Liver (tissue), 9 donors: ENCODE data around the gene FOXO1. TPM values are rescaled to one million over a fixed set of nuclear protein-coding genes. Genes with fewer than 3 reads are reported as not detected.

Source experiments
- DNase-seq: peaks from one replicate; pipeline ENCODE4 v3.0.0-alpha.2; 2017; ENCODE audit warnings: low spot score
- H3K27ac ChIP-seq, 2 donors: one replicate each; pipeline ENCODE4 v1.7.0; 2013; ENCODE audit warnings: inconsistent platforms in 2 of 2, low read length in 2 of 2, control low read depth in 1 of 2, low read depth in 1 of 2, mild to moderate bottlenecking in 1 of 2
- H3K27me3 ChIP-seq, 4 donors: one replicate each; pipeline versions ENCODE4 v1.6.1 to v1.7.0; 2013; ENCODE audit warnings: low read length in 3 of 4, inconsistent platforms in 1 of 4, mild to moderate bottlenecking in 1 of 4, moderate library complexity in 1 of 4; ENCODE audit not compliant: control insufficient read depth in 4 of 4, insufficient read depth in 4 of 4
- H3K36me3 ChIP-seq, 4 donors: one replicate each; pipeline versions ENCODE4 v1.6.1 to v1.7.0; 2013; ENCODE audit warnings: low read length in 3 of 4, mild to moderate bottlenecking in 3 of 4, low read depth in 1 of 4, moderate library complexity in 1 of 4; ENCODE audit not compliant: control insufficient read depth in 4 of 4, insufficient read depth in 3 of 4
- H3K4me1 ChIP-seq, 4 donors: one replicate each; pipeline versions ENCODE4 v1.6.1 to v1.7.0; 2013; ENCODE audit warnings: low read length in 3 of 4, mild to moderate bottlenecking in 3 of 4, moderate library complexity in 1 of 4; ENCODE audit not compliant: control insufficient read depth in 4 of 4, insufficient read depth in 4 of 4
- H3K4me3 ChIP-seq, 3 donors: one replicate each; pipeline versions ENCODE4 v1.6.1 to v1.7.0; 2013; ENCODE audit warnings: low read length in 3 of 3, control low read depth in 1 of 3, low read depth in 1 of 3, mild to moderate bottlenecking in 1 of 3
- H3K9ac ChIP-seq, 2 donors: one replicate each; pipeline ENCODE4 v1.7.0; 2013; ENCODE audit warnings: low read length in 2 of 2, mild to moderate bottlenecking in 2 of 2, moderate library complexity in 2 of 2, control low read depth in 1 of 2, low read depth in 1 of 2
- H3K9me3 ChIP-seq, 4 donors: one replicate each; pipeline versions ENCODE4 v1.6.1 to v1.7.0; 2013; ENCODE audit warnings: low read length in 3 of 4; ENCODE audit not compliant: control insufficient read depth in 4 of 4
- EGR1 ChIP-seq, 2 donors: IDR thresholded peaks; 2 replicates each; pipeline ENCODE4 v1.6.1; 2016 to 2018; ENCODE audit warnings: antibody characterized with exemption in 2 of 2, low read depth in 2 of 2
- FOXA1 ChIP-seq: IDR thresholded peaks from 2 replicates; pipeline ENCODE4 v1.6.1; 2016; ENCODE audit warnings: antibody characterized with exemption
- FOXA2 ChIP-seq: IDR thresholded peaks from 2 replicates; pipeline ENCODE4 v1.6.1; 2016; ENCODE audit warnings: antibody characterized with exemption
- GABPA ChIP-seq, 2 donors: IDR thresholded peaks in 1 of 2; conservative IDR thresholded peaks in 1 of 2; 2 replicates each; pipeline ENCODE4 v1.6.1; 2016; ENCODE audit warnings: antibody characterized with exemption in 2 of 2, mild to moderate bottlenecking in 1 of 2, moderate library complexity in 1 of 2
- HNF4A ChIP-seq, 2 donors: conservative IDR thresholded peaks; 2 replicates each; pipeline ENCODE4 v1.6.1; 2016; ENCODE audit warnings: antibody characterized with exemption in 2 of 2, mild to moderate bottlenecking in 2 of 2
- HNF4G ChIP-seq: IDR thresholded peaks from 2 replicates; pipeline ENCODE4 v1.6.1; 2016; ENCODE audit warnings: antibody characterized with exemption
- JUND ChIP-seq, 2 donors: IDR thresholded peaks; 2 replicates each; pipeline ENCODE4 v1.6.1; 2016; ENCODE audit warnings: antibody characterized with exemption in 2 of 2
- RAD21 ChIP-seq, 2 donors: IDR thresholded peaks; 2 replicates each; pipeline ENCODE4 v1.6.1; 2016; ENCODE audit warnings: antibody characterized with exemption in 2 of 2, mild to moderate bottlenecking in 2 of 2
- RXRA ChIP-seq, 2 donors: IDR thresholded peaks; 2 replicates each; pipeline ENCODE4 v1.6.1; 2017 to 2018; ENCODE audit warnings: antibody characterized with exemption in 2 of 2, mild to moderate bottlenecking in 1 of 2
- SP1 ChIP-seq: IDR thresholded peaks from 2 replicates; pipeline ENCODE4 v1.6.1; 2018; ENCODE audit warnings: antibody characterized with exemption, mild to moderate bottlenecking
- TAF1 ChIP-seq: conservative IDR thresholded peaks from 2 replicates; pipeline ENCODE4 v1.6.1; 2016; ENCODE audit warnings: antibody characterized with exemption, mild to moderate bottlenecking
- YY1 ChIP-seq: IDR thresholded peaks from 2 replicates; pipeline ENCODE4 v1.6.1; 2016; ENCODE audit warnings: antibody characterized with exemption, mild to moderate bottlenecking
- WGBS: extraction: QIAGEN DNeasy Blood & Tissue Kit; methylation state at CpG from one replicate; pipeline ENCODE4 v1.1.7; 2013; 5-methylcytosine and 5-hydroxymethylcytosine counted together
- polyA plus RNA-seq, 2 donors: library from polyadenylated mRNA; stranded (reverse) in 1 of 2; unstranded in 1 of 2; fragments of 200-250 nt in 1 of 2; fragments of >200 nt in 1 of 2; fragmentation: Nextera tagmentation in 1 of 2; extraction: Ambion mirVana in 1 of 2; gene quantifications; one replicate each; pipeline versions ENCODE4 v1.2.1 to v1.2.3, GENCODE V29; 2013 to 2015
- total RNA-seq, 2 donors: library from RNA; depleted of rRNA; stranded (reverse); fragments of >200 nt; gene quantifications; one replicate each; pipeline ENCODE4 v1.2.3, GENCODE V29; 2014
- TF ChIP-seq, protein P1 (sequence below): IDR thresholded peaks from 2 replicates; pipeline ENCODE4 v1.6.1; 2016; ENCODE audit warnings: antibody characterized with exemption
- TF ChIP-seq, protein P2 (sequence below): fragments of 150-350 bp; IDR thresholded peaks from 2 replicates; pipeline ENCODE4 v1.5.1; 2017; ENCODE audit warnings: improper control_type of control experiment, low read depth, low read length; ENCODE audit not compliant: missing input control
- TF ChIP-seq, protein P3 (sequence below): IDR thresholded peaks from 2 replicates; pipeline ENCODE4 v1.6.1; 2016; ENCODE audit warnings: antibody characterized with exemption
- TF ChIP-seq, protein P4 (sequence below): IDR thresholded peaks from 2 replicates; pipeline ENCODE4 v1.6.1; 2016; ENCODE audit warnings: antibody characterized with exemption, mild to moderate bottlenecking
- TF ChIP-seq, protein P5 (sequence below): IDR thresholded peaks from 2 replicates; pipeline ENCODE4 v1.6.1; 2016; ENCODE audit warnings: antibody characterized with exemption
- donor health status: healthy.
- donor health status: healthy.
- donor health status: healthy.
- donor health status: healthy.
- donor health status: healthy.

FOXO1 gene
- total and polyA plus RNA-seq, 4 donors: 5.4 to 23.6 (median 8.6) TPM

DNA sequence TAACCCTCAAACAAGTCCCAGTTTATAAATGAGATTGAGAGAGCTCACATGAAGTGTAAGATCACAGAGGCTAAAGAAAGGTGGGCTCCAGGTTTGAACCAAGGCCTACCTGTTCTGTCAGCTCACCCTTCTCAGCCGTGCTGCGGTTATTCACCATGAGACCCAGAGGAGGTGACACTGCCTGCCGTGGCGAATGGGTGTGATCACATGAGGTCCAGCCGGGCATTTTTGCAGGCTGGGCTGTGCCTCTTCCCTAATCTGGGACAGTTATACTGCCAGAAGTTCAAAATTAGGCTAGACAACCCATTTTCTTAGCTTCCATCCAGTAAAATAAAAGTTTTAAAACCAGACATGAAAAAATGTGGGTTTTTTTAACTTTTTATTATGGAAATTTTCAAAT, 146.8 kb downstream of the FOXO1 start:
- WGBS: 66% methylated on average over 5 of the region's 5 CpGs
- Histone ChIP-seq H3K4me3 (no peak overlapping the region), H3K9ac (no peak overlapping the region), H3K36me3 (no peaks in the 10 kb centered on the region), H3K27ac (no peak overlapping the region), H3K27me3 (no peaks in the 10 kb centered on the region), H3K4me1 (peaks cover 0 to 11% (median 2%) of the 10 kb centered on the region in 4 donors), H3K9me3 (no peaks in the 10 kb centered on the region)
- TF ChIP-seq, protein P1, sequence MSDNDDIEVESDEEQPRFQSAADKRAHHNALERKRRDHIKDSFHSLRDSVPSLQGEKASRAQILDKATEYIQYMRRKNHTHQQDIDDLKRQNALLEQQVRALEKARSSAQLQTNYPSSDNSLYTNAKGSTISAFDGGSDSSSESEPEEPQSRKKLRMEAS: no peak
- TF ChIP-seq SP1 (no peak), RXRA (IDR thresholded peaks at IDR 0.05) (no peak)
- TF ChIP-seq, protein P2, sequence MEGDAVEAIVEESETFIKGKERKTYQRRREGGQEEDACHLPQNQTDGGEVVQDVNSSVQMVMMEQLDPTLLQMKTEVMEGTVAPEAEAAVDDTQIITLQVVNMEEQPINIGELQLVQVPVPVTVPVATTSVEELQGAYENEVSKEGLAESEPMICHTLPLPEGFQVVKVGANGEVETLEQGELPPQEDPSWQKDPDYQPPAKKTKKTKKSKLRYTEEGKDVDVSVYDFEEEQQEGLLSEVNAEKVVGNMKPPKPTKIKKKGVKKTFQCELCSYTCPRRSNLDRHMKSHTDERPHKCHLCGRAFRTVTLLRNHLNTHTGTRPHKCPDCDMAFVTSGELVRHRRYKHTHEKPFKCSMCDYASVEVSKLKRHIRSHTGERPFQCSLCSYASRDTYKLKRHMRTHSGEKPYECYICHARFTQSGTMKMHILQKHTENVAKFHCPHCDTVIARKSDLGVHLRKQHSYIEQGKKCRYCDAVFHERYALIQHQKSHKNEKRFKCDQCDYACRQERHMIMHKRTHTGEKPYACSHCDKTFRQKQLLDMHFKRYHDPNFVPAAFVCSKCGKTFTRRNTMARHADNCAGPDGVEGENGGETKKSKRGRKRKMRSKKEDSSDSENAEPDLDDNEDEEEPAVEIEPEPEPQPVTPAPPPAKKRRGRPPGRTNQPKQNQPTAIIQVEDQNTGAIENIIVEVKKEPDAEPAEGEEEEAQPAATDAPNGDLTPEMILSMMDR: no peak
- TF ChIP-seq, protein P3, sequence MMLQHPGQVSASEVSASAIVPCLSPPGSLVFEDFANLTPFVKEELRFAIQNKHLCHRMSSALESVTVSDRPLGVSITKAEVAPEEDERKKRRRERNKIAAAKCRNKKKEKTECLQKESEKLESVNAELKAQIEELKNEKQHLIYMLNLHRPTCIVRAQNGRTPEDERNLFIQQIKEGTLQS: no peak
- DNase-seq: no peak

DNA sequence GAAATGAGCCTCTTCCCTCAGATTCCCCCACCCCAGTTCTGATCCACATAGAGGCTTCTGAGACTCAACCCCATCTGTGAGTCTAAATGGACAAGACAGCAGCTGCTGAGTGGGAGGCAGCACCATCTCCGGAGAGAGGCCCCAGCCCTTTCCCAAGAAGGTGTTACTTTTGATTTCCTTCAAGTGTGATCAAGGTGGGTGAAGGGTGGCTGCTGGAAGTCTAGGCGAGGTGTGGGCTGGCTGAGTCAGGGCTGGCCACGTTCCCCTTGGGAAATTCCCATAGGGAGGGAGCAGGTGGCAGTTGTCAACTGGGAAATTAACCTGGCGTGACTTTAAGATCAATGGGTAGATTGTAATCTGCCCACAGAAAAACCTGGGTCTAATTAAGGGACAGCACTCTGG, 148.0 kb downstream of the FOXO1 start:
- WGBS: 74% methylated on average over 4 of the region's 4 CpGs
- Histone ChIP-seq H3K4me1 (peaks cover 0 to 11% (median 2%) of the 10 kb centered on the region in 4 donors), H3K9me3 (no peaks in the 10 kb centered on the region), H3K36me3 (no peaks in the 10 kb centered on the region), H3K9ac (no peak overlapping the region), H3K27me3 (no peaks in the 10 kb centered on the region), H3K27ac (no peak overlapping the region), H3K4me3 (no peak overlapping the region)
- TF ChIP-seq GABPA (IDR thresholded peaks at IDR 0.05 in 1 of 2, conservative IDR thresholded peaks at IDR 0.05 in 1 of 2): no peak
- TF ChIP-seq, protein P3: no peak
- no peak for TF ChIP-seq YY1
- TF ChIP-seq, protein P2: no peak
- TF ChIP-seq JUND (IDR thresholded peaks at IDR 0.05): no peak
- TF ChIP-seq EGR1 (IDR thresholded peaks at IDR 0.05; ENCODE audit: low read depth in 2 of 2): no peak
- TF ChIP-seq FOXA2: no peak
- TF ChIP-seq, protein P4, sequence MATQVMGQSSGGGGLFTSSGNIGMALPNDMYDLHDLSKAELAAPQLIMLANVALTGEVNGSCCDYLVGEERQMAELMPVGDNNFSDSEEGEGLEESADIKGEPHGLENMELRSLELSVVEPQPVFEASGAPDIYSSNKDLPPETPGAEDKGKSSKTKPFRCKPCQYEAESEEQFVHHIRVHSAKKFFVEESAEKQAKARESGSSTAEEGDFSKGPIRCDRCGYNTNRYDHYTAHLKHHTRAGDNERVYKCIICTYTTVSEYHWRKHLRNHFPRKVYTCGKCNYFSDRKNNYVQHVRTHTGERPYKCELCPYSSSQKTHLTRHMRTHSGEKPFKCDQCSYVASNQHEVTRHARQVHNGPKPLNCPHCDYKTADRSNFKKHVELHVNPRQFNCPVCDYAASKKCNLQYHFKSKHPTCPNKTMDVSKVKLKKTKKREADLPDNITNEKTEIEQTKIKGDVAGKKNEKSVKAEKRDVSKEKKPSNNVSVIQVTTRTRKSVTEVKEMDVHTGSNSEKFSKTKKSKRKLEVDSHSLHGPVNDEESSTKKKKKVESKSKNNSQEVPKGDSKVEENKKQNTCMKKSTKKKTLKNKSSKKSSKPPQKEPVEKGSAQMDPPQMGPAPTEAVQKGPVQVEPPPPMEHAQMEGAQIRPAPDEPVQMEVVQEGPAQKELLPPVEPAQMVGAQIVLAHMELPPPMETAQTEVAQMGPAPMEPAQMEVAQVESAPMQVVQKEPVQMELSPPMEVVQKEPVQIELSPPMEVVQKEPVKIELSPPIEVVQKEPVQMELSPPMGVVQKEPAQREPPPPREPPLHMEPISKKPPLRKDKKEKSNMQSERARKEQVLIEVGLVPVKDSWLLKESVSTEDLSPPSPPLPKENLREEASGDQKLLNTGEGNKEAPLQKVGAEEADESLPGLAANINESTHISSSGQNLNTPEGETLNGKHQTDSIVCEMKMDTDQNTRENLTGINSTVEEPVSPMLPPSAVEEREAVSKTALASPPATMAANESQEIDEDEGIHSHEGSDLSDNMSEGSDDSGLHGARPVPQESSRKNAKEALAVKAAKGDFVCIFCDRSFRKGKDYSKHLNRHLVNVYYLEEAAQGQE: no peak
- TF ChIP-seq, protein P5, sequence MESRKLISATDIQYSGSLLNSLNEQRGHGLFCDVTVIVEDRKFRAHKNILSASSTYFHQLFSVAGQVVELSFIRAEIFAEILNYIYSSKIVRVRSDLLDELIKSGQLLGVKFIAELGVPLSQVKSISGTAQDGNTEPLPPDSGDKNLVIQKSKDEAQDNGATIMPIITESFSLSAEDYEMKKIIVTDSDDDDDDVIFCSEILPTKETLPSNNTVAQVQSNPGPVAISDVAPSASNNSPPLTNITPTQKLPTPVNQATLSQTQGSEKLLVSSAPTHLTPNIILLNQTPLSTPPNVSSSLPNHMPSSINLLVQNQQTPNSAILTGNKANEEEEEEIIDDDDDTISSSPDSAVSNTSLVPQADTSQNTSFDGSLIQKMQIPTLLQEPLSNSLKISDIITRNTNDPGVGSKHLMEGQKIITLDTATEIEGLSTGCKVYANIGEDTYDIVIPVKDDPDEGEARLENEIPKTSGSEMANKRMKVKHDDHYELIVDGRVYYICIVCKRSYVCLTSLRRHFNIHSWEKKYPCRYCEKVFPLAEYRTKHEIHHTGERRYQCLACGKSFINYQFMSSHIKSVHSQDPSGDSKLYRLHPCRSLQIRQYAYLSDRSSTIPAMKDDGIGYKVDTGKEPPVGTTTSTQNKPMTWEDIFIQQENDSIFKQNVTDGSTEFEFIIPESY: no peak
- TF ChIP-seq SP1: no peak
- TF ChIP-seq HNF4G: no peak
- no peak for TF ChIP-seq RXRA (IDR thresholded peaks at IDR 0.05)
- no peak for TF ChIP-seq HNF4A (conservative IDR thresholded peaks at IDR 0.05)
- TF ChIP-seq TAF1: no peak
- TF ChIP-seq FOXA1: no peak
- TF ChIP-seq RAD21 (IDR thresholded peaks at IDR 0.05): no peak
- no peak for DNase-seq
